Measurements from ENCODE around the gene JUND.

JUND gene

GRCh38 chr19:18289471-18290301 is 8.3 kb upstream of the JUND start:
- no peak for DNase-seq

GRCh38 chr19:18287836-18288772 is 6.7 kb upstream of the JUND start:
- DNase-seq = no peak

- DNase-seq = no peak
These were observed 5.7 kb upstream of the JUND start for GRCh38 chr19:18286973-18287635.

GRCh38 chr19:18284712-18285360 is 3.4 kb upstream of the JUND start:
- no peak for DNase-seq

GRCh38 chr19:18283338-18283737 is 1.9 kb upstream of the JUND start:
- DNase-seq = no peak

- DNase-seq = no peak
These were observed 1.3 kb upstream of the JUND start for GRCh38 chr19:18282788-18283141.

- DNase-seq = peak; percentile 35 to 41
These were observed 782 bp upstream of the JUND start for GRCh38 chr19:18282021-18282787.

- peak in 1 of 2 experiments; percentile 72 for DNase-seq
These were observed 958 bp downstream of the JUND start for GRCh38 chr19:18280247-18281081.

GRCh38 chr19:18279516-18280246 is 1.7 kb downstream of the JUND start:
- DNase-seq = peak; percentile 80 to 94

- no peak for DNase-seq
These were observed 2.2 kb downstream of the JUND start for GRCh38 chr19:18279266-18279515.

- DNase-seq = no peak
These were observed 2.7 kb downstream of the JUND start for GRCh38 chr19:18278521-18279265.

- no peak for DNase-seq
These were observed 6.6 kb downstream of the JUND start for GRCh38 chr19:18274781-18275356.

GRCh38 chr19:18274219-18274780 is 7.1 kb downstream of the JUND start, which contains the start of gene IQCN:
Gene IQCN (minus strand): TSS chr19:18274452. CDS start chr19:18269478, 4,974 bp downstream.
- no peak for DNase-seq

- no peak for DNase-seq
These were observed 7.7 kb downstream of the JUND start for GRCh38 chr19:18273561-18274218.

- no peak for DNase-seq
These were observed 10.0 kb downstream of the JUND start for GRCh38 chr19:18271433-18271841.

GRCh38 chr19:18270326-18270725 is 11.1 kb downstream of the JUND start:
- DNase-seq = no peak

GRCh38 chr19:18269070-18269723 is 12.2 kb downstream of the JUND start:
- no peak for DNase-seq
